Lung microvascular endothelial cell (primary cell): Measurements from ENCODE around the gene ADAMTSL2. TPM values are rescaled to one million over a fixed set of nuclear protein-coding genes. Genes with fewer than 3 reads are reported as not detected.

Experiments
- DNase-seq, 2 donors: peaks; one replicate each; pipeline versions ENCODE4 v3.0.0 to v3.0.0-alpha.2; 2010; ENCODE audit warnings: low read depth in 2 of 2
- total RNA-seq: library from RNA; depleted of rRNA; stranded (reverse); fragments of >200 nt; gene quantifications from 2 replicates; pipeline ENCODE4 v1.2.1, GENCODE V29; 2014

The ADAMTSL2 gene
- total RNA-seq, 1 donor from 2014 or later: under 0.01 TPM

- DNase-seq: no peak
Observed at GRCh38 chr9:133604214-133604613, 69.7 kb downstream of the ADAMTSL2 start.

GRCh38 chr9:133604856-133605255 lies 70.4 kb downstream of the ADAMTSL2 start:
- DNase-seq: no peak

- DNase-seq: no peak
Observed at GRCh38 chr9:133605446-133605845, 70.9 kb downstream of the ADAMTSL2 start.

- DNase-seq: no peak
Observed at GRCh38 chr9:133605856-133606707, 71.6 kb downstream of the ADAMTSL2 start.

- DNase-seq: no peak
Observed at GRCh38 chr9:133606708-133607025, 72.2 kb downstream of the ADAMTSL2 start.

- no peak for DNase-seq
Observed at GRCh38 chr9:133607381-133607780, 72.9 kb downstream of the ADAMTSL2 start.

- DNase-seq: no peak
Observed at GRCh38 chr9:133607976-133608375, 73.5 kb downstream of the ADAMTSL2 start.

GRCh38 chr9:133608382-133608781 lies 73.9 kb downstream of the ADAMTSL2 start:
- no peak for DNase-seq

- no peak for DNase-seq
Observed at GRCh38 chr9:133608889-133609288, 74.4 kb downstream of the ADAMTSL2 start.

- DNase-seq: peak; percentile 20 to 63
Observed at GRCh38 chr9:133609311-133610098, 75.0 kb downstream of the ADAMTSL2 start, which contains the start of gene FAM163B. TSS of gene FAM163B (minus strand) at chr9:133609389. CDS start at chr9:133580223, 29,166 bp downstream.

- DNase-seq: no peak
Observed at GRCh38 chr9:133610845-133611244, 76.3 kb downstream of the ADAMTSL2 start.

GRCh38 chr9:133612051-133612450 lies 77.5 kb downstream of the ADAMTSL2 start:
- DNase-seq: no peak

GRCh38 chr9:133612816-133613215 lies 78.3 kb downstream of the ADAMTSL2 start:
- DNase-seq: no peak

GRCh38 chr9:133613432-133613831 lies 78.9 kb downstream of the ADAMTSL2 start:
- DNase-seq: no peak

GRCh38 chr9:133614056-133614455 lies 79.6 kb downstream of the ADAMTSL2 start:
- no peak for DNase-seq

- no peak for DNase-seq
Observed at GRCh38 chr9:133614678-133615077, 80.2 kb downstream of the ADAMTSL2 start.

- no peak for DNase-seq
Observed at GRCh38 chr9:133615186-133615585, 80.7 kb downstream of the ADAMTSL2 start.

GRCh38 chr9:133615606-133616188 lies 81.2 kb downstream of the ADAMTSL2 start:
- no peak for DNase-seq

- no peak for DNase-seq
Observed at GRCh38 chr9:133616643-133617405, 82.3 kb downstream of the ADAMTSL2 start.

GRCh38 chr9:133618726-133619125 lies 84.2 kb downstream of the ADAMTSL2 start:
- DNase-seq: no peak

GRCh38 chr9:133619791-133620190 lies 85.3 kb downstream of the ADAMTSL2 start:
- no peak for DNase-seq
